PFSK-1 (cell line): ENCODE results near the gene COMTD1.

ENCODE experiments used
- POLR2AphosphoS5 ChIP-seq: IDR thresholded peaks from 2 replicates; pipeline ENCODE4 v1.6.1; 2012; ENCODE audit warnings: low read depth, mild to moderate bottlenecking, control low read depth, low read length, moderate library complexity
- SIN3A ChIP-seq: IDR thresholded peaks from 2 replicates; pipeline ENCODE4 v1.6.1; 2012; ENCODE audit warnings: mild to moderate bottlenecking, low read length, moderate library complexity, borderline replicate concordance; ENCODE audit not compliant: insufficient read depth
- TAF1 ChIP-seq: IDR thresholded peaks from 2 replicates; pipeline ENCODE4 v1.6.1; 2012; ENCODE audit warnings: low read length, control low read depth, borderline replicate concordance; ENCODE audit not compliant: insufficient read depth
- TF ChIP-seq, protein P1 (sequence below), 2 experiments: IDR thresholded peaks; 2 replicates each; pipeline versions ENCODE4 v1.6.1 to v1.8.0; 2011 to 2012; ENCODE audit warnings: low read depth in 2 of 2, low read length in 2 of 2, control low read depth in 1 of 2, inconsistent platforms in 1 of 2, mild to moderate bottlenecking in 1 of 2, moderate library complexity in 1 of 2; ENCODE audit not compliant: insufficient read depth in 1 of 2

- TF ChIP-seq POLR2AphosphoS5, result no peak
- TF ChIP-seq, protein P1, sequence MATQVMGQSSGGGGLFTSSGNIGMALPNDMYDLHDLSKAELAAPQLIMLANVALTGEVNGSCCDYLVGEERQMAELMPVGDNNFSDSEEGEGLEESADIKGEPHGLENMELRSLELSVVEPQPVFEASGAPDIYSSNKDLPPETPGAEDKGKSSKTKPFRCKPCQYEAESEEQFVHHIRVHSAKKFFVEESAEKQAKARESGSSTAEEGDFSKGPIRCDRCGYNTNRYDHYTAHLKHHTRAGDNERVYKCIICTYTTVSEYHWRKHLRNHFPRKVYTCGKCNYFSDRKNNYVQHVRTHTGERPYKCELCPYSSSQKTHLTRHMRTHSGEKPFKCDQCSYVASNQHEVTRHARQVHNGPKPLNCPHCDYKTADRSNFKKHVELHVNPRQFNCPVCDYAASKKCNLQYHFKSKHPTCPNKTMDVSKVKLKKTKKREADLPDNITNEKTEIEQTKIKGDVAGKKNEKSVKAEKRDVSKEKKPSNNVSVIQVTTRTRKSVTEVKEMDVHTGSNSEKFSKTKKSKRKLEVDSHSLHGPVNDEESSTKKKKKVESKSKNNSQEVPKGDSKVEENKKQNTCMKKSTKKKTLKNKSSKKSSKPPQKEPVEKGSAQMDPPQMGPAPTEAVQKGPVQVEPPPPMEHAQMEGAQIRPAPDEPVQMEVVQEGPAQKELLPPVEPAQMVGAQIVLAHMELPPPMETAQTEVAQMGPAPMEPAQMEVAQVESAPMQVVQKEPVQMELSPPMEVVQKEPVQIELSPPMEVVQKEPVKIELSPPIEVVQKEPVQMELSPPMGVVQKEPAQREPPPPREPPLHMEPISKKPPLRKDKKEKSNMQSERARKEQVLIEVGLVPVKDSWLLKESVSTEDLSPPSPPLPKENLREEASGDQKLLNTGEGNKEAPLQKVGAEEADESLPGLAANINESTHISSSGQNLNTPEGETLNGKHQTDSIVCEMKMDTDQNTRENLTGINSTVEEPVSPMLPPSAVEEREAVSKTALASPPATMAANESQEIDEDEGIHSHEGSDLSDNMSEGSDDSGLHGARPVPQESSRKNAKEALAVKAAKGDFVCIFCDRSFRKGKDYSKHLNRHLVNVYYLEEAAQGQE (IDR thresholded peaks at IDR 0.05; ENCODE audit: insufficient read depth in 1 of 2, low read depth in 2 of 2, low read length in 2 of 2), result no peak
- no peak for TF ChIP-seq SIN3A
- TF ChIP-seq TAF1, result no peak
Measured at GRCh38 chr10:75240329-75241076, 4.7 kb upstream of the COMTD1 start.
